Mesenchymal stem cell (in vitro differentiated cells and primary cell): Measurements from ENCODE around the gene MED15.
"Not testable (repeated sequence)": the region's sequence is repeated elsewhere in the genome, so short reads cannot be mapped to it uniquely, and the experiment has no call there.

ENCODE experiments used
- DNase-seq: peaks from one replicate; pipeline ENCODE4 v3.0.0-alpha.2; 2013
- H2AFZ ChIP-seq: one replicate; pipeline ENCODE4 v1.6.1; 2013; ENCODE audit warnings: low read depth, mild to moderate bottlenecking, control low read depth, inconsistent platforms, low read length, moderate library complexity
- H2AK5ac ChIP-seq: 2 replicates; pipeline ENCODE4 v1.6.1; 2013; ENCODE audit warnings: low read length, moderate library complexity, mild to moderate bottlenecking, inconsistent platforms; ENCODE audit not compliant: severe bottlenecking
- H2BK120ac ChIP-seq: one replicate; pipeline ENCODE4 v1.6.1; 2013; ENCODE audit warnings: low read depth, mild to moderate bottlenecking, inconsistent platforms, low read length, moderate library complexity
- H2BK12ac ChIP-seq, 2 experiments: one replicate each; pipeline ENCODE4 v1.6.1; 2013; ENCODE audit warnings: inconsistent platforms in 2 of 2, low read length in 2 of 2, mild to moderate bottlenecking in 2 of 2, moderate library complexity in 2 of 2, control low read depth in 1 of 2
- H2BK15ac ChIP-seq: one replicate; pipeline ENCODE4 v1.6.1; 2013; ENCODE audit warnings: mild to moderate bottlenecking, low read depth, inconsistent platforms; ENCODE audit not compliant: poor library complexity, severe bottlenecking
- H2BK5ac ChIP-seq: 2 replicates; pipeline ENCODE4 v1.6.1; 2013; ENCODE audit warnings: low read depth, mild to moderate bottlenecking, low read length, control low read depth, inconsistent platforms; ENCODE audit not compliant: poor library complexity, severe bottlenecking
- H3K14ac ChIP-seq, 2 experiments: one replicate each; pipeline ENCODE4 v1.6.1; 2013; ENCODE audit warnings: inconsistent platforms in 2 of 2, low read length in 2 of 2, control low read depth in 1 of 2, mild to moderate bottlenecking in 1 of 2, moderate library complexity in 1 of 2
- H3K18ac ChIP-seq, 2 experiments: one replicate each; pipeline ENCODE4 v1.6.1; 2013; ENCODE audit warnings: inconsistent platforms in 2 of 2, low read length in 2 of 2, control low read depth in 1 of 2, low read depth in 1 of 2, mild to moderate bottlenecking in 1 of 2
- H3K23ac ChIP-seq, 2 experiments: one replicate each; pipeline ENCODE4 v1.6.1; 2013; ENCODE audit warnings: inconsistent platforms in 2 of 2, low read length in 2 of 2, mild to moderate bottlenecking in 2 of 2, moderate library complexity in 2 of 2, control low read depth in 1 of 2
- H3K27ac ChIP-seq: 2 replicates; pipeline ENCODE4 v1.5.1; 2013; ENCODE audit warnings: mild to moderate bottlenecking, moderate library complexity, low read length, control low read depth, inconsistent platforms; ENCODE audit not compliant: poor library complexity, severe bottlenecking
- H3K27me3 ChIP-seq, 2 experiments: 2 replicates each; pipeline versions ENCODE4 v1.6.1 to v1.7.0; 2013; ENCODE audit warnings: low read length in 2 of 2, mild to moderate bottlenecking in 2 of 2, moderate library complexity in 2 of 2, control low read depth in 1 of 2, inconsistent platforms in 1 of 2; ENCODE audit not compliant: control insufficient read depth in 1 of 2, insufficient read depth in 1 of 2
- H3K36me3 ChIP-seq, 2 experiments: 2 replicates each; pipeline versions ENCODE4 v1.6.1 to v1.7.0; 2013; ENCODE audit warnings: low read length in 2 of 2, control low read depth in 1 of 2, inconsistent platforms in 1 of 2, low read depth in 1 of 2, mild to moderate bottlenecking in 1 of 2; ENCODE audit not compliant: insufficient read depth in 2 of 2, control insufficient read depth in 1 of 2
- H3K4ac ChIP-seq, 2 experiments: one replicate each; pipeline ENCODE4 v1.6.1; 2013; ENCODE audit warnings: inconsistent platforms in 2 of 2, low read length in 2 of 2, mild to moderate bottlenecking in 2 of 2, moderate library complexity in 2 of 2, control low read depth in 1 of 2, low read depth in 1 of 2
- H3K4me1 ChIP-seq: 2 replicates; pipeline ENCODE4 v1.6.1; 2013; ENCODE audit warnings: low read depth, low read length, control low read depth; ENCODE audit not compliant: control insufficient read depth, insufficient read depth
- H3K4me2 ChIP-seq: 2 replicates; pipeline ENCODE4 v1.6.1; 2013; ENCODE audit warnings: low read length, mild to moderate bottlenecking, inconsistent platforms; ENCODE audit not compliant: poor library complexity, severe bottlenecking
- H3K4me3 ChIP-seq, 2 experiments: 2 replicates each; pipeline versions ENCODE4 v1.5.1 to v1.7.0; 2013; ENCODE audit warnings: low read length in 2 of 2, mild to moderate bottlenecking in 2 of 2, control low read depth in 1 of 2, low read depth in 1 of 2; ENCODE audit not compliant: insufficient read depth in 1 of 2
- H3K79me1 ChIP-seq: replicated peaks from 2 replicates; pipeline ENCODE4 v1.6.1; 2013; ENCODE audit warnings: mild to moderate bottlenecking, control low read depth, low read length, inconsistent platforms; ENCODE audit not compliant: poor library complexity, severe bottlenecking
- H3K9ac ChIP-seq: 2 replicates; pipeline ENCODE4 v1.7.0; 2013; ENCODE audit warnings: mild to moderate bottlenecking, low read length, moderate library complexity
- H3K9me3 ChIP-seq: 2 replicates; pipeline ENCODE4 v1.7.0; 2013; ENCODE audit warnings: mild to moderate bottlenecking, low read length; ENCODE audit not compliant: control insufficient read depth
- H4K8ac ChIP-seq: one replicate; pipeline ENCODE4 v1.6.1; 2013; ENCODE audit warnings: inconsistent platforms, mild to moderate bottlenecking, low read length, moderate library complexity
- H4K91ac ChIP-seq: one replicate; pipeline ENCODE4 v1.6.1; 2013; ENCODE audit warnings: mild to moderate bottlenecking, low read length, inconsistent platforms
- WGBS: methylation state at CpG from one replicate; pipeline ENCODE4 v1.1.7; 2013; ENCODE audit warnings: mixed read lengths; 5-methylcytosine and 5-hydroxymethylcytosine counted together

Gene MED15

GRCh38 chr22:20619045-20619892 is 111.9 kb downstream of the MED15 start:
- Histone ChIP-seq H3K4me3 (no peak overlapping the region), H3K27ac (no peak overlapping the region), H3K23ac (no peak overlapping the region), H4K91ac (no peak overlapping the region), H3K79me1 (no peaks in the 10 kb centered on the region), H2AFZ (no peak overlapping the region), H3K4ac (no peak overlapping the region), H3K36me3 (no peaks in the 10 kb centered on the region), H2BK12ac (no peak overlapping the region), H3K9ac (no peak overlapping the region), H3K27me3 (peaks cover 4 to 42% of the 10 kb centered on the region in 2 experiments), H2AK5ac (no peak overlapping the region), H3K9me3 (no peaks in the 10 kb centered on the region), H2BK5ac (no peak overlapping the region), H4K8ac (no peak overlapping the region), H2BK120ac (no peak overlapping the region), H2BK15ac (no peak overlapping the region), H3K4me2 (no peak overlapping the region), H3K18ac (no peak overlapping the region), H3K14ac (no peak overlapping the region), H3K4me1 (peaks cover 3% of the 10 kb centered on the region)
- no peak for DNase-seq
- 85% methylated on average over 7 of the region's 8 CpGs for WGBS

- H3K23ac ChIP-seq, H3K79me1 ChIP-seq, H3K4ac ChIP-seq, H3K4me2 ChIP-seq, H3K27ac ChIP-seq, H2BK5ac ChIP-seq, H2BK12ac ChIP-seq, H2BK120ac ChIP-seq, H3K4me1 ChIP-seq, H3K9ac ChIP-seq, H2AFZ ChIP-seq, H2AK5ac ChIP-seq, H4K91ac ChIP-seq, H3K18ac ChIP-seq, H3K36me3 ChIP-seq, H3K9me3 ChIP-seq, H4K8ac ChIP-seq, H3K14ac ChIP-seq, H3K4me3 ChIP-seq, H2BK15ac ChIP-seq, DNase-seq: not testable (repeated sequence)
- peaks cover 4 to 42% of the 10 kb centered on the region in 2 experiments for H3K27me3 ChIP-seq
- 89% methylated on average over 1 of the region's 1 CpG for WGBS
Observed at GRCh38 chr22:20619893-20620194, 112.4 kb downstream of the MED15 start.

- Histone ChIP-seq H3K9me3 (no peaks in the 10 kb centered on the region), H3K79me1 (no peaks in the 10 kb centered on the region), H3K36me3 (no peaks in the 10 kb centered on the region), H2BK15ac (no peak overlapping the region), H2AK5ac (no peak overlapping the region), H3K4me3 (no peak overlapping the region), H2BK5ac (no peak overlapping the region), H2AFZ (no peak overlapping the region), H3K4ac (no peak overlapping the region), H3K27me3 (peaks cover 1 to 40% of the 10 kb centered on the region in 2 experiments), H4K91ac (no peak overlapping the region), H2BK120ac (no peak overlapping the region), H3K27ac (no peak overlapping the region), H4K8ac (no peak overlapping the region), H3K14ac (no peak overlapping the region), H3K4me2 (no peak overlapping the region), H3K9ac (no peak overlapping the region), H3K23ac (no peak overlapping the region), H2BK12ac (no peak overlapping the region), H3K4me1 (peaks cover 2% of the 10 kb centered on the region), H3K18ac (no peak overlapping the region)
- no peak for DNase-seq
- 64% methylated on average over 1 of the region's 1 CpG for WGBS
Observed at GRCh38 chr22:20621162-20621561, 113.8 kb downstream of the MED15 start.

GRCh38 chr22:20622650-20623339 is 115.4 kb downstream of the MED15 start:
- 78% methylated on average over 13 of the region's 13 CpGs for WGBS
- Histone ChIP-seq H2AK5ac (no peak overlapping the region), H2AFZ (no peak overlapping the region), H3K23ac (no peak overlapping the region), H3K27me3 (peaks cover 15 to 50% of the 10 kb centered on the region in 2 experiments), H3K9me3 (no peaks in the 10 kb centered on the region), H4K91ac (no peak overlapping the region), H3K4me1 (no peaks in the 10 kb centered on the region), H4K8ac (no peak overlapping the region), H3K79me1 (no peaks in the 10 kb centered on the region), H2BK120ac (no peak overlapping the region), H3K36me3 (no peaks in the 10 kb centered on the region), H3K4me3 (no peak overlapping the region), H3K14ac (no peak overlapping the region), H2BK12ac (no peak overlapping the region), H3K27ac (no peak overlapping the region), H2BK15ac (no peak overlapping the region), H3K18ac (no peak overlapping the region), H3K4me2 (no peak overlapping the region), H3K9ac (no peak overlapping the region), H2BK5ac (no peak overlapping the region), H3K4ac (no peak overlapping the region)
- no peak for DNase-seq
